HG02840 (cell line): Measurements from ENCODE around the gene OCA2.
"Not testable (repeated sequence)": the region's sequence is repeated elsewhere in the genome, so short reads cannot be mapped to it uniquely, and the experiment has no call there.

Experiments used
- ATAC-seq: cut with Tn5 transposase; IDR thresholded peaks from one replicate; pipeline ENCODE4 v1.9.1; 2021; ENCODE audit warnings: mild to moderate bottlenecking, moderate library complexity, moderate number of reproducible peaks; ENCODE audit not compliant: unreplicated experiment, low FRiP score

Gene OCA2

GRCh38 chr15:28098766-28099554 lies at the start of gene OCA2:
OCA2 (minus strand) TSS chr15:28099315; CDS start chr15:28081874, 17,441 bp downstream.
- no peak for ATAC-seq

GRCh38 chr15:28147801-28148200 lies 48.7 kb upstream of the OCA2 start:
- no peak for ATAC-seq

- ATAC-seq: not testable (repeated sequence)
These were observed 46.3 kb upstream of the OCA2 start for GRCh38 chr15:28145419-28145818.

- no peak for ATAC-seq
These were observed 40.9 kb upstream of the OCA2 start for GRCh38 chr15:28140062-28140461.

- not testable (repeated sequence) for ATAC-seq
These were observed 38.4 kb upstream of the OCA2 start for GRCh38 chr15:28137408-28138039.

GRCh38 chr15:28136236-28136904 lies 37.3 kb upstream of the OCA2 start:
- peak; percentile 89 for ATAC-seq

- no peak for ATAC-seq
These were observed 34.2 kb upstream of the OCA2 start for GRCh38 chr15:28133281-28133680.

- no peak for ATAC-seq
These were observed 33.6 kb upstream of the OCA2 start for GRCh38 chr15:28132524-28133275.

GRCh38 chr15:28131946-28132345 lies 32.8 kb upstream of the OCA2 start:
- ATAC-seq: no peak

- ATAC-seq: no peak
These were observed 32.3 kb upstream of the OCA2 start for GRCh38 chr15:28131400-28131799.

GRCh38 chr15:28130651-28131050 lies 31.5 kb upstream of the OCA2 start:
- ATAC-seq: no peak

GRCh38 chr15:28129231-28129848 lies 30.2 kb upstream of the OCA2 start:
- ATAC-seq: no peak

- ATAC-seq: no peak
These were observed 28.9 kb upstream of the OCA2 start for GRCh38 chr15:28128031-28128430.

- ATAC-seq: no peak
These were observed 27.9 kb upstream of the OCA2 start for GRCh38 chr15:28127036-28127435.

- no peak for ATAC-seq
These were observed 26.8 kb upstream of the OCA2 start for GRCh38 chr15:28125673-28126651.

GRCh38 chr15:28124841-28125240 lies 25.7 kb upstream of the OCA2 start:
- ATAC-seq: no peak

GRCh38 chr15:28123408-28124023 lies 24.4 kb upstream of the OCA2 start:
- ATAC-seq: no peak

GRCh38 chr15:28122038-28122949 lies 23.2 kb upstream of the OCA2 start:
- ATAC-seq: no peak
